NK-92 (cell line): ENCODE results near the gene FFAR3.
"Not testable (repeated sequence)": the region's sequence is repeated elsewhere in the genome, so short reads cannot be mapped to it uniquely, and the experiment has no call there.

Experiments
- DNase-seq: peaks from one replicate; lab custom pipeline; 2025; ENCODE audit not compliant: unreplicated experiment; lab: John Stamatoyannopoulos, UW

Gene FFAR3

GRCh38 chr19:35373492-35373891 lies 15.2 kb downstream of the FFAR3 start:
- DNase-seq, result no peak

DNA sequence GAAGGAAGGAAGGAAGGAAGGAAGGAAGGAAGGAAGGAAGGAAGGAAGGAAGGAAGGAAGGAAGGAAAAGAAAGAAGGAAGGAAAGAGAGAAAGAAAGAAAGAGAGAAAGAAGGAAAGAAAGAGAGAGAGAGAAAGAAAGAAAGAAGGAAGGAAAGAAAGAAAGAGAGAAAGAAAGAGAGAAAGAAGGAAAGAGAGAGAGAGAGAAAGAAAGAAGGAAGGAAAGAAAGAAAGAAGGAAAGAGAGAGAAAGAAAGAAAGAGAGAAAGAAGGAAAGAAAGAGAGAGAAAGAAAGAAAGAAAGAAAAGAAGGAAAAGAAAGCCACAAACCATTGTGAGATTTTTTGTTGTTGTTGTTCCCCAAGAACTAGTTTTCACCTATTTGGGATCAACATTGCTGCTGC lies 15.8 kb downstream of the FFAR3 start:
- not testable (repeated sequence) for DNase-seq

- DNase-seq, result no peak
Observed at GRCh38 chr19:35375505-35376307, 17.4 kb downstream of the FFAR3 start.

GRCh38 chr19:35377656-35378055 lies 19.4 kb downstream of the FFAR3 start:
- no peak for DNase-seq

- DNase-seq, result no peak
Observed at GRCh38 chr19:35378356-35378755, 20.1 kb downstream of the FFAR3 start.

- not testable (repeated sequence) for DNase-seq
Observed at GRCh38 chr19:35379545-35379944, 21.3 kb downstream of the FFAR3 start.

DNA sequence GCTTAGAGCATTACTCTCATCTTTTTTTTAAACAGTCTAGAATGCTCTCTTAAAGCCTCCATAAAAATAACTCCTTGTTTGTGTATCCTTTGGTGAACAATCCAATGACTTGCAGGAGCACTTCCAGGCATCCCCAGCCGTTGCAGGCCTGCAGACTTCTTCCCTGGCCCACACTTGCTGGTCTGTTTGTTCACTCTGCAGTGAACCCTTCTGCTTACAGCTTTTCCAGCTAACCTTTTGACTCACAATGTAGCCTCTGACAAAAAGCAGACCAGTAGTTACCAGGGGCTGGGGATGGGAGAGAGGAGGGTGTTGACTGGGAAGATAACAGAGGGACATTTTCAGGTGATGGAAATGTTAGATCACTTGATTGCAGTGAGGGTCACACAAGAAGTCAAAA lies 21.7 kb downstream of the FFAR3 start:
- no peak for DNase-seq

GRCh38 chr19:35380450-35381124 lies 22.3 kb downstream of the FFAR3 start:
- DNase-seq, result no peak

DNA sequence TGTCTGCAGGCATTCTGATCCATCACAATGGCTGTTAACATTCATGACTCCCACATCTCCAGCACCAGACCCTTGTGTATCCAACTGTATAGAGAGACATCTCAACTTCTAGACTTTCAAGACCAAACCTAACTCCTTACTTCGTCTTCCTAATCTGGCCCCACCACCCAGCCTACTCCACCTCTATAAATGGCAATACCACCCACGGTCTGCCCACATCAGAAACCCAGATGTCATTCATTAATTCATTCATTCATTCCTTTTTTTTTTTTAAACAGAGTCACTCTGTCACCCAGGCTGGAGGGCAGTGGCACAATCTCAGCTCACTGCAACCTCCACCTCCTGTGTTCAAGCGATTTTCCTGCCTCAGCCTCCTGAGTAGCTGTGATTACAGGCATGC lies 23.1 kb downstream of the FFAR3 start:
- DNase-seq, result no peak

- no peak for DNase-seq
Observed at GRCh38 chr19:35381926-35382325, 23.7 kb downstream of the FFAR3 start.

DNA sequence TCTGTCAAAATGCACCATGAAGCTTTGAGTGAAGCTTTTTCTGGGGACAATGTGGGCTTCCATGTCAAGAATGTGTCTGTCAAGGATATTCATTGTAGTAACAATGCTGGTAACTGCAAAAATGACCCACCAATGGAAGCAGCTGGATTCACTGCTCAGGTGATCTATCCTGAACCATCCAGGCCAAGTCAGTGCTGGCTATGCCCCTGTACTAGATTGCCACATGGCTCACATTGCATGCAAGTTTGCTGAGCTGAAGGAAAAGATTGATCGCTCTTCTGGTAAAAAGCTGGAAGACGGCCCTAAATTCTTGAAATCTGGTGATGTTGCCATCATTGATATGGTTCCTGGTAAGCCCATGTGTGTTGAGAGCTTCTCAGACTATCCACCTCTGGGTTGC lies 25.3 kb downstream of the FFAR3 start:
- no peak for DNase-seq

GRCh38 chr19:35388277-35389054 lies 30.2 kb downstream of the FFAR3 start:
- DNase-seq, result no peak

DNA sequence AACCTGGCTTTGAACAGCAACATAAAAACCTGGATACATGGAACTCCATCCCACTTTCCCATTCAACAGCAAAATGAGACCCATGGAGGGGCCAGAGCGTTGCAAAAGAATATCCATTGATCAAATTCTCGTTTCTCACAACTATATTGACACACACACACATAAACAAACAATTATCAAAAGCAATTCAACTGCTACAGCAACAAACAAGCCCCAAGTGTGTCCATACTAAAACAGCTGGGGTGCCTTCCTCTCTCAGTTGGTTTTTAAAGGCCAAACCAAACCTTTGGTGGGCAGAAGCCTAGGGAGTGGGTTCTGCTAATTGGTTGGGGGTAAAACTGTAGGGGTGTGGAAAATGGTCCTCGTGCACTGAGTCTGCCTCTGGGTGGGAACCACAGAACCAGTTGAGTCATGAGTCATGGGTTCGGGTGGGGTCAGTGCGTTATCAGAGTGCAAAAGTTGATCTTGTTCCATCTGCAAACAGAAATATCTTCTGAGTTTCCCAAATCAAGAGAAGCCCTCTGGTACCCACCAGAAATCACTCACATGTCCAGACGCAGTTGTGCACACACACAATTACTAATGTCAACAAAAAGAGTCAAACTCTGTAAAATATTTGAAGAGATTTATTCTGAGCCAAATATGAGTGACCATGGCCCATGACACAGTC lies 31.1 kb downstream of the FFAR3 start:
- no peak for DNase-seq

GRCh38 chr19:35392742-35393715 lies 34.8 kb downstream of the FFAR3 start:
- DNase-seq, result no peak

- DNase-seq, result no peak
Observed at GRCh38 chr19:35395382-35396199, 37.3 kb downstream of the FFAR3 start.

DNA sequence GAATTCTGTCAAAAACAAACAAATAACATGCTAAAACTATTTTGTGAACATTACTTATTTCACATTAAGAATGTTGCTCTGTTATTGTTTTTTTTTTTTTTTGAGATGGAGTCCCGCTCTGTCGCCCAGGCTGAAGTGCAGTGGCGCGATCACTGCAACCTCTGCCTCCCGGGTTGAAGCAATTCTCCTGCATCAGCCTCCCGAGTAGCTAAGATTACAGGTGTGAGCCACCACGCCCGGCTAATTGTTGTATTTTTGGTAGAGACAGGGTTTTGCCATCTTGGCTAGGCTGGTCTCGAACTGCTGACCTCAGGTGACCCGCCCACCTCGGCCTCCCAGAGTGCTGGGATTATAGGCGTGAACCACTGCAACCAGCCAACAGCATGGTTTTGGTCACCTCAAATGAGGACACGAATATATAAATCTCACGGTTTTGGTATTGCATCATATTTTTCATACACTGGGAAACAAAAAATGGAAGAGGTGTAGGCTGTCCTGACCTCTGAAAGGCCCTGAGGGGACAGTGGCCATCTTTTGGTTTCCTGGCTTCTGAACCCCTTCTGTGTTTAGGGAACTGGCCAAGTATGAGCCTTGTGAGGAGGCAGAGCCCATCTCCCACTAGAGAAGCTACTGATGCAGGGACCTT lies 38.1 kb downstream of the FFAR3 start:
- no peak for DNase-seq

GRCh38 chr19:35397064-35397463 lies 38.8 kb downstream of the FFAR3 start:
- no peak for DNase-seq

GRCh38 chr19:35398570-35398969 lies 40.3 kb downstream of the FFAR3 start:
- no peak for DNase-seq

DNA sequence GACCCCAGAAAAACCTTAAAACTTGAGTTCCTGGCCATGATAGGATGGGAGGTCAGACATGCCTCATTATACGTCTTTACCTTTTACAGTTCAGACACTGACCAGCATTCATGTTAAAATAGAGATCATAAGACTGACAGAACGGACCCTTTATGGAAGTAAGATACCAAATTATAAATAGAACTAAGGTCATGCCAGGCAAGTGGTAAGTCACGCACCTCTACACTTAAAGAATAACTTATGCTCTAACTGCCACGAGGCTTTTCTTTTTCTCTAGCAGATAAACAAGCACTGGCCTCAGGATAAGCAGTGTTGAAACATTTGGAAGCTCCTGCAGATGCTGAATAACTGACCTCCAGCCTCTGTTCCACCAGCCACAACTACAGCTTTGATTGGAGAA lies 41.0 kb downstream of the FFAR3 start:
- no peak for DNase-seq
